HG03095 (cell line): ENCODE measurements around the gene GALR2.

ENCODE experiments used
- ATAC-seq: cut with Tn5 transposase; IDR thresholded peaks from one replicate; pipeline ENCODE4 v1.9.1; 2021; ENCODE audit warnings: moderate library complexity; ENCODE audit not compliant: unreplicated experiment

The GALR2 gene

GRCh38 chr17:76079535-76079955 is 5.0 kb downstream of the GALR2 start:
- ATAC-seq, result no peak

- no peak for ATAC-seq
These were observed 5.6 kb downstream of the GALR2 start for GRCh38 chr17:76079956-76080767.

GRCh38 chr17:76080768-76081287 is 6.2 kb downstream of the GALR2 start:
- no peak for ATAC-seq

GRCh38 chr17:76081295-76082210 is 7.0 kb downstream of the GALR2 start:
- ATAC-seq, result no peak

- no peak for ATAC-seq
These were observed 8.0 kb downstream of the GALR2 start for GRCh38 chr17:76082326-76083251.

GRCh38 chr17:76083536-76084182 is 9.1 kb downstream of the GALR2 start:
- no peak for ATAC-seq

- no peak for ATAC-seq
These were observed 10.6 kb downstream of the GALR2 start for GRCh38 chr17:76085066-76085730.

GRCh38 chr17:76085731-76086366 is 11.3 kb downstream of the GALR2 start:
- no peak for ATAC-seq

- no peak for ATAC-seq
These were observed 11.8 kb downstream of the GALR2 start for GRCh38 chr17:76086384-76086783.

- ATAC-seq, result no peak
These were observed 12.9 kb downstream of the GALR2 start for GRCh38 chr17:76087531-76087930.

- no peak for ATAC-seq
These were observed 13.7 kb downstream of the GALR2 start for GRCh38 chr17:76088041-76088867.

GRCh38 chr17:76088868-76089576 is 14.4 kb downstream of the GALR2 start:
- ATAC-seq, result no peak

GRCh38 chr17:76089680-76090516 is 15.3 kb downstream of the GALR2 start:
- ATAC-seq, result no peak

- ATAC-seq, result no peak
These were observed 16.0 kb downstream of the GALR2 start for GRCh38 chr17:76090517-76091129.

- ATAC-seq, result no peak
These were observed 17.1 kb downstream of the GALR2 start for GRCh38 chr17:76091526-76092286.
